NCI-H2107 treated with DMSO at 0.1 percent for 48 hours (cell line): ENCODE results near the gene VENTX.
"Not testable (repeated sequence)": the region's sequence is repeated elsewhere in the genome, so short reads cannot be mapped to it uniquely, and the experiment has no call there.

ENCODE experiments used
- DNase-seq: peaks from one replicate; lab custom pipeline; 2025; ENCODE audit not compliant: unreplicated experiment; lab: John Stamatoyannopoulos, UW

VENTX gene

GRCh38 chr10:133214468-133215410 is 22.9 kb upstream of the VENTX start:
- DNase-seq, result no peak

GRCh38 chr10:133215586-133215985 is 22.1 kb upstream of the VENTX start:
- no peak for DNase-seq

GRCh38 chr10:133216776-133217175 is 20.9 kb upstream of the VENTX start:
- DNase-seq, result no peak

- no peak for DNase-seq
These were observed 19.7 kb upstream of the VENTX start for GRCh38 chr10:133217800-133218589.

- DNase-seq, result no peak
These were observed 18.8 kb upstream of the VENTX start for GRCh38 chr10:133218891-133219290.

GRCh38 chr10:133219782-133220181 is 17.9 kb upstream of the VENTX start:
- DNase-seq, result no peak

- DNase-seq, result no peak
These were observed 16.3 kb upstream of the VENTX start for GRCh38 chr10:133221331-133221730.

GRCh38 chr10:133221756-133222155 is 15.9 kb upstream of the VENTX start:
- not testable (repeated sequence) for DNase-seq

GRCh38 chr10:133224076-133224475 is 13.6 kb upstream of the VENTX start:
- no peak for DNase-seq

GRCh38 chr10:133224756-133225372 is 12.8 kb upstream of the VENTX start:
- DNase-seq, result no peak

- DNase-seq, result no peak
These were observed 11.9 kb upstream of the VENTX start for GRCh38 chr10:133225707-133226191.

GRCh38 chr10:133226251-133226808 is 11.3 kb upstream of the VENTX start:
- no peak for DNase-seq

GRCh38 chr10:133227256-133227655 is 10.4 kb upstream of the VENTX start:
- DNase-seq, result no peak

GRCh38 chr10:133229265-133230043 is 8.2 kb upstream of the VENTX start:
- DNase-seq, result no peak

- DNase-seq, result no peak
These were observed 7.7 kb upstream of the VENTX start, which contains the start of gene UTF1 for GRCh38 chr10:133230044-133230361. Gene UTF1, plus strand, starts transcription at chr10:133230217. Its CDS starts 72 bp downstream, at chr10:133230289.

GRCh38 chr10:133230387-133231195 is 7.1 kb upstream of the VENTX start:
- no peak for DNase-seq

- DNase-seq, result no peak
These were observed 6.3 kb upstream of the VENTX start for GRCh38 chr10:133231244-133231945.

- DNase-seq, result no peak
These were observed 5.6 kb upstream of the VENTX start for GRCh38 chr10:133231946-133232574.
